ENCODE measurements around the gene RGS7. TPM values are rescaled to one million over a fixed set of nuclear protein-coding genes. Genes with fewer than 3 reads are reported as not detected.

Gene RGS7
- total and polyA plus RNA-seq, 10 of the 15 experiments (the other 5 are each of a cell fraction or from before 2014, with no cell fraction given): not detected

DNA sequence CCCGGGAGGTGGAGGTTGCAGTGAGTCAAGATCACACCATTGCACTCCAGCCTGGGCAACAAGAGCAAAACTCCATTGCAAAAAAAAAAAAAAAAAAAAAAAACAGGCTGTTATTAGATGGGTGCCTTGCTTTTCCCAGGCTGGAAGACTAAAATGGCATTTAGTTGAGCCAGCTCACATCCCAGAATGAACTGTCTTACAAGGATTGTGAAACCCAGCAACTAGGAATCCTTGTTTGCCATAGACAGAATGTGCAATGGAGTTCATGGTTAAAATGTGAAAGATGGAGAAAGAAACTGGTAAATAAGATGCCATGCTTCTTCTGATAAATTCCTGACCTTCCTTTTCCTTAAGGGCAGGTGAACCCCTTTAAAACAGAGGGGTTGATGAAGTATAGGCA, 529.2 kb downstream of the RGS7 start:
- Histone ChIP-seq H3K4me2 (ENCODE audit: control insufficient read depth, insufficient read depth) (no peak overlapping the region), H3K27me3 (replicated peaks in 1 of 2; ENCODE audit: control insufficient read depth in 2 of 2, insufficient read depth in 2 of 2, low read length in 1 of 2) (no peaks in the 10 kb centered on the region), H4K20me1 (ENCODE audit: control insufficient read depth, insufficient read depth) (no peaks in the 10 kb centered on the region), H3K79me2 (ENCODE audit: control insufficient read depth, insufficient read depth, low read length) (no peaks in the 10 kb centered on the region), H3K9ac (ENCODE audit: control insufficient read depth, insufficient read depth, low read length) (no peak overlapping the region), H3K9me3 (replicated peaks; ENCODE audit: control insufficient read depth, insufficient read depth, low read length) (no peaks in the 10 kb centered on the region), H3K27ac (ENCODE audit: control insufficient read depth, insufficient read depth) (no peak overlapping the region), H3K4me3 (no peak overlapping the region), H3K4me1 (ENCODE audit: control insufficient read depth, insufficient read depth, low read length) (no peaks in the 10 kb centered on the region), H2AFZ (ENCODE audit: control insufficient read depth, low read depth, low read length) (no peak overlapping the region), H3K36me3 (ENCODE audit: control insufficient read depth in 2 of 2, insufficient read depth in 2 of 2, low read length in 1 of 2) (no peaks in the 10 kb centered on the region)
- ATAC-seq: no peak
- ChIA-PET RAD21 (ENCODE audit: unreplicated experiment) (no interaction called here), SMC1A (ENCODE audit: uncharacterized antibody, unreplicated experiment) (interaction anchor here (0.6 kb wide), 1 partner anchor 925 kb away, joined by 3 read pairs; no protein-coding TSS in a partner anchor), POLR2A (no interaction called here), CTCF (interaction anchor here (0.7 kb wide), 1 partner anchor 49 kb away, joined by 3 read pairs; no protein-coding TSS in a partner anchor)
- in situ Hi-C loops (cut with MboI) (no loop called here), intact Hi-C loops (cut with micrococcal nuclease; ENCODE audit: unreplicated experiment) (no loop called here)
- TF ChIP-seq MEF2A (IDR thresholded peaks at IDR 0.05; ENCODE audit: insufficient read depth, low read depth, low read length) (no peak), ZNF622 (IDR thresholded peaks at IDR 0.05) (no peak), PAX8 (IDR thresholded peaks at IDR 0.05) (no peak), ZNF217 (IDR thresholded peaks at IDR 0.05) (no peak), NRF1 (conservative IDR thresholded peaks at IDR 0.05; ENCODE audit: low read depth, low read length) (no peak), BCL11A (IDR thresholded peaks at IDR 0.05; ENCODE audit: low read depth, low read length) (no peak), SMC3 (IDR thresholded peaks at IDR 0.05; ENCODE audit: borderline replicate concordance, low read length) (no peak), BACH1 (IDR thresholded peaks at IDR 0.05; ENCODE audit: borderline replicate concordance) (no peak), POLR2AphosphoS2 (IDR thresholded peaks at IDR 0.05; ENCODE audit: low read depth, low read length) (no peak), NFYB (IDR thresholded peaks at IDR 0.05; ENCODE audit: insufficient read depth, low read depth, low read length) (no peak), CEBPB (IDR thresholded peaks at IDR 0.05; ENCODE audit: borderline replicate concordance in 1 of 2, low read depth in 2 of 2, low read length in 2 of 2) (no peak), FOXM1 (IDR thresholded peaks at IDR 0.05; ENCODE audit: low read depth, low read length) (no peak), NFXL1 (IDR thresholded peaks at IDR 0.05; ENCODE audit: borderline replicate concordance) (no peak)
- TF ChIP-seq, protein P1, sequence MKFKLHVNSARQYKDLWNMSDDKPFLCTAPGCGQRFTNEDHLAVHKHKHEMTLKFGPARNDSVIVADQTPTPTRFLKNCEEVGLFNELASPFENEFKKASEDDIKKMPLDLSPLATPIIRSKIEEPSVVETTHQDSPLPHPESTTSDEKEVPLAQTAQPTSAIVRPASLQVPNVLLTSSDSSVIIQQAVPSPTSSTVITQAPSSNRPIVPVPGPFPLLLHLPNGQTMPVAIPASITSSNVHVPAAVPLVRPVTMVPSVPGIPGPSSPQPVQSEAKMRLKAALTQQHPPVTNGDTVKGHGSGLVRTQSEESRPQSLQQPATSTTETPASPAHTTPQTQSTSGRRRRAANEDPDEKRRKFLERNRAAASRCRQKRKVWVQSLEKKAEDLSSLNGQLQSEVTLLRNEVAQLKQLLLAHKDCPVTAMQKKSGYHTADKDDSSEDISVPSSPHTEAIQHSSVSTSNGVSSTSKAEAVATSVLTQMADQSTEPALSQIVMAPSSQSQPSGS (IDR thresholded peaks at IDR 0.05; ENCODE audit: low read length): no peak
- TF ChIP-seq, protein P2, sequence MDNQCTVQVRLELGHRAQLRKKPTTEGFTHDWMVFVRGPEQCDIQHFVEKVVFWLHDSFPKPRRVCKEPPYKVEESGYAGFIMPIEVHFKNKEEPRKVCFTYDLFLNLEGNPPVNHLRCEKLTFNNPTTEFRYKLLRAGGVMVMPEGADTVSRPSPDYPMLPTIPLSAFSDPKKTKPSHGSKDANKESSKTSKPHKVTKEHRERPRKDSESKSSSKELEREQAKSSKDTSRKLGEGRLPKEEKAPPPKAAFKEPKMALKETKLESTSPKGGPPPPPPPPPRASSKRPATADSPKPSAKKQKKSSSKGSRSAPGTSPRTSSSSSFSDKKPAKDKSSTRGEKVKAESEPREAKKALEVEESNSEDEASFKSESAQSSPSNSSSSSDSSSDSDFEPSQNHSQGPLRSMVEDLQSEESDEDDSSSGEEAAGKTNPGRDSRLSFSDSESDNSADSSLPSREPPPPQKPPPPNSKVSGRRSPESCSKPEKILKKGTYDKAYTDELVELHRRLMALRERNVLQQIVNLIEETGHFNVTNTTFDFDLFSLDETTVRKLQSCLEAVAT (IDR thresholded peaks at IDR 0.05): no peak
- TF ChIP-seq, protein P3, sequence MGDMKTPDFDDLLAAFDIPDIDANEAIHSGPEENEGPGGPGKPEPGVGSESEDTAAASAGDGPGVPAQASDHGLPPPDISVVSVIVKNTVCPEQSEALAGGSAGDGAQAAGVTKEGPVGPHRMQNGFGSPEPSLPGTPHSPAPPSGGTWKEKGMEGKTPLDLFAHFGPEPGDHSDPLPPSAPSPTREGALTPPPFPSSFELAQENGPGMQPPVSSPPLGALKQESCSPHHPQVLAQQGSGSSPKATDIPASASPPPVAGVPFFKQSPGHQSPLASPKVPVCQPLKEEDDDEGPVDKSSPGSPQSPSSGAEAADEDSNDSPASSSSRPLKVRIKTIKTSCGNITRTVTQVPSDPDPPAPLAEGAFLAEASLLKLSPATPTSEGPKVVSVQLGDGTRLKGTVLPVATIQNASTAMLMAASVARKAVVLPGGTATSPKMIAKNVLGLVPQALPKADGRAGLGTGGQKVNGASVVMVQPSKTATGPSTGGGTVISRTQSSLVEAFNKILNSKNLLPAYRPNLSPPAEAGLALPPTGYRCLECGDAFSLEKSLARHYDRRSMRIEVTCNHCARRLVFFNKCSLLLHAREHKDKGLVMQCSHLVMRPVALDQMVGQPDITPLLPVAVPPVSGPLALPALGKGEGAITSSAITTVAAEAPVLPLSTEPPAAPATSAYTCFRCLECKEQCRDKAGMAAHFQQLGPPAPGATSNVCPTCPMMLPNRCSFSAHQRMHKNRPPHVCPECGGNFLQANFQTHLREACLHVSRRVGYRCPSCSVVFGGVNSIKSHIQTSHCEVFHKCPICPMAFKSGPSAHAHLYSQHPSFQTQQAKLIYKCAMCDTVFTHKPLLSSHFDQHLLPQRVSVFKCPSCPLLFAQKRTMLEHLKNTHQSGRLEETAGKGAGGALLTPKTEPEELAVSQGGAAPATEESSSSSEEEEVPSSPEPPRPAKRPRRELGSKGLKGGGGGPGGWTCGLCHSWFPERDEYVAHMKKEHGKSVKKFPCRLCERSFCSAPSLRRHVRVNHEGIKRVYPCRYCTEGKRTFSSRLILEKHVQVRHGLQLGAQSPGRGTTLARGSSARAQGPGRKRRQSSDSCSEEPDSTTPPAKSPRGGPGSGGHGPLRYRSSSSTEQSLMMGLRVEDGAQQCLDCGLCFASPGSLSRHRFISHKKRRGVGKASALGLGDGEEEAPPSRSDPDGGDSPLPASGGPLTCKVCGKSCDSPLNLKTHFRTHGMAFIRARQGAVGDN (IDR thresholded peaks at IDR 0.05): no peak
- TF ChIP-seq, protein P4, sequence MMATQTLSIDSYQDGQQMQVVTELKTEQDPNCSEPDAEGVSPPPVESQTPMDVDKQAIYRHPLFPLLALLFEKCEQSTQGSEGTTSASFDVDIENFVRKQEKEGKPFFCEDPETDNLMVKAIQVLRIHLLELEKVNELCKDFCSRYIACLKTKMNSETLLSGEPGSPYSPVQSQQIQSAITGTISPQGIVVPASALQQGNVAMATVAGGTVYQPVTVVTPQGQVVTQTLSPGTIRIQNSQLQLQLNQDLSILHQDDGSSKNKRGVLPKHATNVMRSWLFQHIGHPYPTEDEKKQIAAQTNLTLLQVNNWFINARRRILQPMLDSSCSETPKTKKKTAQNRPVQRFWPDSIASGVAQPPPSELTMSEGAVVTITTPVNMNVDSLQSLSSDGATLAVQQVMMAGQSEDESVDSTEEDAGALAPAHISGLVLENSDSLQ (IDR thresholded peaks at IDR 0.05): no peak
- BruUV-seq (replicated peaks): no TSS peak
- FAIRE-seq: no peak
- no peak for DNase-seq (ENCODE audit: low read depth, low spot score)
- no CpG with 5 or more reads among the region's 1 CpG for WGBS (ENCODE audit: insufficient coverage, insufficient replicate concordance, low lambda C conversion rate, missing lambda C conversion rate)

Measured in GM12878 (cell line).